Heart left ventricle (tissue), 13 donors: ENCODE measurements around the gene MIPOL1.

Experiments used
- POLR2A ChIP-seq, 2 donors: fragments of 450-650 bp; IDR thresholded peaks; one replicate each; pipeline ENCODE4 v1.6.1; 2017; ENCODE audit warnings: antibody characterized with exemption in 2 of 2, mild to moderate bottlenecking in 2 of 2, moderate library complexity in 2 of 2
- TF ChIP-seq, protein P1 (sequence below), 12 donors: fragments of 200-600 bp; sonication (generic) in 4 of 12; IDR thresholded peaks; one replicate each; pipeline versions ENCODE4 v1.5.0 to v1.8.0; 2018 to 2022; ENCODE audit warnings: antibody characterized with exemption in 12 of 12, mild to moderate bottlenecking in 5 of 12
- donor health status: ischemic (EF 13 %, LVEDD 7.1; RV severe dilation, severe dysfunction).
- donor health status: DM: no; HTN: yes; CAD: no.
- donor health status: DM: no; HTN: no; CAD: no.
- donor health status: ischemic (EF 25% LVEDD 6.9; RV normal size, moderate dysfunction).
- donor health status: ischemic (EF 25% LVEDD 5.7; RV mildly dilated, moderate dysfunction).
- donor health status: ischemic (EF 35%, LVEDD 5.7; RV mildly dilated, moderate dysfunction).
- donor health status: nonischemic (EF 11% LVEDD 7.7; RV severe dilation, severe dysfunction).
- donor health status: DM: yes; HTN: yes; CAD: no.
- donor health status: PGD.
- donor health status: ischemic (EF 29% LVEDD 5.4; RV normal size, mild dysfunction).
- donor health status: nonischemic (EF 23%, LVEDD 6.1; RV moderate dilation, normal function).

- TF ChIP-seq, protein P1, sequence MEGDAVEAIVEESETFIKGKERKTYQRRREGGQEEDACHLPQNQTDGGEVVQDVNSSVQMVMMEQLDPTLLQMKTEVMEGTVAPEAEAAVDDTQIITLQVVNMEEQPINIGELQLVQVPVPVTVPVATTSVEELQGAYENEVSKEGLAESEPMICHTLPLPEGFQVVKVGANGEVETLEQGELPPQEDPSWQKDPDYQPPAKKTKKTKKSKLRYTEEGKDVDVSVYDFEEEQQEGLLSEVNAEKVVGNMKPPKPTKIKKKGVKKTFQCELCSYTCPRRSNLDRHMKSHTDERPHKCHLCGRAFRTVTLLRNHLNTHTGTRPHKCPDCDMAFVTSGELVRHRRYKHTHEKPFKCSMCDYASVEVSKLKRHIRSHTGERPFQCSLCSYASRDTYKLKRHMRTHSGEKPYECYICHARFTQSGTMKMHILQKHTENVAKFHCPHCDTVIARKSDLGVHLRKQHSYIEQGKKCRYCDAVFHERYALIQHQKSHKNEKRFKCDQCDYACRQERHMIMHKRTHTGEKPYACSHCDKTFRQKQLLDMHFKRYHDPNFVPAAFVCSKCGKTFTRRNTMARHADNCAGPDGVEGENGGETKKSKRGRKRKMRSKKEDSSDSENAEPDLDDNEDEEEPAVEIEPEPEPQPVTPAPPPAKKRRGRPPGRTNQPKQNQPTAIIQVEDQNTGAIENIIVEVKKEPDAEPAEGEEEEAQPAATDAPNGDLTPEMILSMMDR (IDR thresholded peaks at IDR 0.05) = no peak
- TF ChIP-seq POLR2A (IDR thresholded peaks at IDR 0.05) = no peak
These were observed 272.5 kb downstream of the MIPOL1 start for GRCh38 chr14:37470251-37470650.
